GM21786 (cell line): Measurements from ENCODE around the gene LRRFIP1.

ENCODE experiments used
- ATAC-seq: cut with Tn5 transposase; IDR thresholded peaks from one replicate; pipeline ENCODE4 v1.9.1; 2021; ENCODE audit not compliant: unreplicated experiment

The LRRFIP1 gene

DNA sequence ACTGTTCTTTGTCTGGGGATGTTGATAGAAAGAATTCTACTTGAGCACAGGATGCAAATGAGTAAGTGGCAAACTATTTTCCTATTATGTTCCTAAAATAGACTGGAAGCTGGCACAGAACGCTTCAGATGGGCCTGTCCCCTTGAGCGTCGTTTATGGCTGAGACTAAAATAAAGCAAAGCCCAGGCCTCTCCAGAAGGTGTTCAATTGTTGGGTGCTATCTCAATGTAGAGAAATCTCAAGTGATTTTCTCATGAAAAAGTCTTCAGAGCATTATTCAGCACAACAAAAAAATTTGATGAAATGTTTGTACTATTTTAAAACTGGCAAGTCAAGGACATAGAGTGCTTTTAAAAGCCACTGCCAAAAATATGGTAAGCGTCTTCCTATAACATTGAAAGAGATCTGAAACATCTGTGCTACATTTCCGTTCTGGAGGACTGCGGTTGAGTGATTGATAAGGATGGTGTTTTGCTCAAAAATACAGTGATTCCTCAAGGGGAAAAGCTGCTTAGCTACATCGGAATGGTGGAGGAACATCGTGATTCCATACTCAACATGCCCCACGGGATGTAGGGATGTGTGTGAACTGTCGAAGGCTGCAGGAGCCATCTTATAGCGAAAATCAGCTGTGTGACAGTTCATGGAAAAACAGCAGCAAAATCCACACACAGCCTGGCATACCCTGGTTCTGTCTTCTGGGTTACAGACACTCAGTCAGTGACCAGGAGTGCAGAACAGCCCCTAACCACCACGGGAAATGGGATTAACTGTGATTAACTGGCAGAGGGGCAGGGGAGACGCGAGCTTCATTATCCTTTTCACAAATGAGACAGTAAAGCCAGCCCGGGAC is 10.4 kb upstream of the LRRFIP1 start:
- ATAC-seq: no peak

DNA sequence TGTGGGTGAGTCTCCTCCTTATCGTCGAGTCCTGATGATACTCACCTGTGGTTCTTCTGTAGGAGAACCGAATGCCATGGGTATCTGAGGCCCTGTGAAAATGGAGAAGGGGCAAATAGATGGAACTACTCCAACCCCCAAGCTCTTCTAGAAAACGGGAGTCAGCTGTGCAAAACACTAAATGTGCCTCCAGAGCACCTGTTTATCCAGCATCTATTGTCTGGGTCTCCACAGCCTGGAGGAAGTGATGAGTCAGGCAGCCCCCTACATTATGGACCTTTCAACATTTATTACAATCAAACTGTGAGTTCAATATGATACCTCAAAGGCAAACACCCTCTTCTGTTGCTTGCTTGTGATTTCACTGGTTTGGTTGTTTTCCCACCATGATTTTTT is 9.8 kb upstream of the LRRFIP1 start:
- ATAC-seq: no peak

DNA sequence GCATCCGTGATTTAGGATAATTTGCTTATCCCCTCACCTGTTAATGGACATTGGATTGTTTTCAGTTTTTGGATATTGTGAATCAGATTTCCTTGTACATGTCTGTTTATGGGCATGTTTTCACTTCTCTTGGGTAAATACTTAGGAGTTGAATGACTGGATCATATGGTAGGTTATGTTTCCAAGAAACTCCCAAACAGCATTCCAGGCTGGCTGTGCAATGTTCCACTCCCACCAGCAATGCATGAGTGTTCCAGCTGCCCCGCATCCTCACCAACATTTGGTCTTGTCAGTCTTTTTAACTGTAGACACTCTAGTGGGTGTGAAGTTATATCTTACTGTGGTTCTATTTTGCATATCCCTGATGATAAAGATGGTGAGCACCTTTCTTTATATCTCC is 8.9 kb upstream of the LRRFIP1 start:
- ATAC-seq: no peak

DNA sequence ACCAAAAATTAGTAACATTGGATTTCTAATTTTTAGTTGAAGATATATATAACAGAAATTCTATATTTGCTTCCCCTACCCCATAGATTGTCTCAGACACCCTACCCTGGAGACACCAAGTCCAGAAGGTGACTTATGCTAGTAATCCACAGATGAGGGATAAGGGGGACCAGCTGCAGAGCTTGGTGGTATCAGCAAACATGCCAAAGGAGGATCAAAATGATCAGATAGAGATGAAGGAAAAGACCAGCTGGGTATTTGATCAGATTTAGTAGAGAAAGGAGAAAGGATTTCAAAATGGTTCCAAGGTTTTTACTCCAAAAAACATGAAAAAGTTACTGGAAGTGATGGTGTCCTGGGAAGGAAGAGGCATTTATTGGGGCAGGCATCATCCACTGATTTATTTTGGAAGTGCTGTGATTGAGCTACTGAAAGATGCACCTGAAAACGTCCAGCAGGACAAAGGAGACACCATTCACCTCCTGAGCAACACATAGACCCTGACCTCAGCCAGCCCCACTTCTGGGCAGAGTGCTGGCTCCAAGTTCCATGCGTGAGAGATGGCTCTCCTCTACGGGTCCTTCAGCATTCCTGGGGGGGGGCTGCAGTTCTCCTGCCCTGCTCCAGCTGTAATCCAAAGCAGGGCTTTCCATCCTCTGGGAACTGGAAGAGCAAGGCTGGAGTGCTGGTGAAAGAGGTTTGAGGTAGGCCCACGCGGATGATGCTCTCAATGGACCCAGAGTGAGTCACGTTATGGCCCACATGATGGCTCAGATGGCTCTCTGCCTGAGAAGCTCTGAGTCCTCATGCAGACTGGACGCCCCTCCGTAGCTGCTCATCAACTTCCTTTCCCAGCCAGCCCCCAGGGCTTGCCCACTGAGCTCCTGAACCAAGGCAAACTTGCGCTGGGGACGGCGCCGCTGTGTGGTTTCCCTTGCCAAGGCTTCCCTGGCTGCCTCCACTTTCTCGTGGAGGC is 3.7 kb upstream of the LRRFIP1 start:
- no peak for ATAC-seq

DNA sequence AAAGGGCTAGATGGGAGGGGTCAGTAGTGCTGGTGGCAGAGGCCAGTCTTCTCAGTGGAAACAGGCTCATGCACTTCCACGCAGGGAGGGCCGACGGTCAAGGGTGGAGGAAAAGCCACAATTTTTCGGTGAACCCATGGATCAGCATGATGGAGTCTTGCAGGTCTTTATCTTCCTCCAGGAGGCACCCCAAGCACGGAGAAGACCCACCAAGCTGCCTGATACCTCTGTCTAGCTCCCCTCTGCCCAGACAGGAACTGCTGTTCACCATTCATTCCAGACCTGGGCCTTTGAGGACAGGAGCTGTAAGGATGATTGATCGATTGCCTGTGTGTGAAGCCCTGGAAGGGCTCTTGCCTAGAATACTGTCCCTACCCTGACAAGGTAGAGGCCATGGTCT is 2.8 kb upstream of the LRRFIP1 start:
- ATAC-seq: no peak

DNA sequence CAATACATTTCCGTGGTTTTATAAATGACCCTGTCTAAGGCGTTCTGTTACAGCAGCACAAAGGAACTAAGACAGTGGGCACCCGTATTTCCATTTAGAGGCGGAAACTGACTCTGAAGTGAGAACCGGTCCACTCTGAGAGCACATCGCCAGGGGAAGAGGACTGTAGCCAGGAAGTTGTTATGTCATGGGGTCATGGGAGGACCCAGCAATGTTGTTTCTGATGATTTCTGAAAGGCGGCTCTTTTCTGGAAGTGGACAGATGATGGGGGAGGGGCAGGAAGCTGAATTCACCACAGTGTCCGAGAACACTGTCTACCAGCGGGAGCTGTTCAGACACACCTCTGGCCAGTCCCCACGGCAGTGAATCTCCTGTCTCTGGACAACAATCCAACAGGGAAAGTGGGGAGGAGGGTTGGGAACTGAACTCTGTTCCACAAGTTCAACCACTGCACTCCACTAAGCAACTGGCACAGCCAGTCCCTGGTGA is 2.1 kb upstream of the LRRFIP1 start:
- ATAC-seq: no peak

DNA sequence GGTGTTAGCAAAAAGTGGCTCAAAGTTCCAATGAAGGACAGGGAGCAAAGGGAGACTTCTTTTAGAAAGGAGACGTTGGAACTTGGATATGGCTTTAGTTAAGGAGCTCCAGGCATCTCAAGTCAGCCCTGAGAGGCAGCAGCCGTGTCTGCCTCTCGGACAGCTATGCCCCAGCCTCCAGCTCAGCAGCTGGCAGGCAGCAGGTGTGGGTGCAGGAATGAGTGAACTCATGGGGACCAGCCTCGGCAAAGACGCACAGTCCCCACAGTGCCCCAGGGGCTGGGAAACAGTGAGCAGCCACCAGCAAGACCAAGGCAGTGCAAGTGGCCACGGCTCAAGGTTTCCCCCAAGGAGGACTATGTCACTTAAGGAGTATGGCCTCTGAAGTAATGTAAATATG is 1.6 kb upstream of the LRRFIP1 start:
- no peak for ATAC-seq

DNA sequence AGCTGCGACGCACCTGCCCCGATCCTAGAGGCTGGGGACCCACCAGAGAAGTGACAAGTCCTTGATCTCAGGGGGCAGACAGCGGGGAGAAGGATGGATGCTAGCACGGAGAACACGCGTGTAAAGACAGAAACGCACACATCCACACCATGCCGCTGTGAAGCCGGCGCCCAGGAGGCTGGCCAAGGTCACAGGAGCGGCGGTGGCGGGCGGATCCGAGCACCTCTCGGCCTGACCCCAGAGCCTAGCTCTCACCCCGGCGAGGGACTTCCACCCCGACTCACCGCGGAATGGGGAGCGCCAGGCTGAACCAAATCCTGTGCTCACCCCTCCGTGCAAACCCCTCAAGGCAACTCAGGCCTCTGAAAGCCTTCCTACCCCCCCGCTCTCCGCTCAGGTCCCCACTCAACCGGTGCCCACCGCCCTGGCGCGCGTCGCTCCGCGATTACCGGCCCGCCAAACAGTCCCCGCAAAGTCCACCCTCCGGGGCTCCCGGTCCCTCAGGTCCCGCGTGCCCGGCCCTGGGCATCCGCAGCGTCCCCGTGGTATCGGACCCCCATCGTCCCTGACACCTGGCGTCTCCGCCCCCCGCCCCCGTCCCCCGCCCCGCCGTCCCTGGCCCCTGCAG is 460 bp upstream of the LRRFIP1 start:
- no peak for ATAC-seq

DNA sequence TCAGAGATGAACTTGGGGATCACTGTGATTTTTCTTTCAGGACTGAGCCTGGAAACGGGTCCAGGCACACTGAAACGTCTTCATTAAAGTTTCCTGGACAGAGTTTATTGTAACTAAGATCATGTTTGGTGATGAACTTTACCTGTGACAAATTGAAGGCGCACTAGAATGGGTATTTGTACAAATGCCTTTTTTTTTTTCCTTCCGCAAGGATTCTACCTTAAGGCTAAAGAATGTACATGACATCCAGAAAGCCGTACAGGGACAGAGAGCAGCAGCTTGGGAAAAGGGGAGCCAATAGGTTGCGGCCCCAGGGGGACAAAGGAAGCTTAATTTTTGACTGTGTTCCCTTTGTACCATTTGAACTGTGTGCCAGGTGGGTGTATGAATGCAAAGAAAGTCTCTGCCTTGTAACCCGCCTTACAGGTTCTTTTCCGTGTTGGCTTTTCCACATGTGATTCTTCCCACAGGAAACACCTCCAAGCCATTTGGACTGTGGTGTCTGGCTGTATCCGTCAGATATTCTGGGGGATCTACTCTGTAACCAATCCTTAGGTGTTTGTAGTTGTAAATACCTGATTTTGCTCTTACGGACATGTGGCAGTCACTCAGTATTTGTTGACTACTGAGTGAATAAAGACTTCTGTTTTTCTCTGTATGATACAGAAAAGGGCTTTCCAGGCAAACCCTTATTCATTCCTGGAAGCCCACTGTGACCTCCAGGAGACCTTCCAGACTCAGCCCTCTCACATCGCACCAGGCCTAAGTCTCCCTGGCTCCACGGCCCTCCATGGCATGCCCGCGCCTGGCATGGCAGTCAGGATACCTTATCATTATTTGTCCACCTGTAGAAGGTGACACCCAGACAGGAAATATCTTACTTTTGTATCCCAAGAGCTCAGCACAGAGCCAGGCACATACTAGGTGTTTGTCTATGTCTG is 1.1 kb downstream of the LRRFIP1 start:
- no peak for ATAC-seq

DNA sequence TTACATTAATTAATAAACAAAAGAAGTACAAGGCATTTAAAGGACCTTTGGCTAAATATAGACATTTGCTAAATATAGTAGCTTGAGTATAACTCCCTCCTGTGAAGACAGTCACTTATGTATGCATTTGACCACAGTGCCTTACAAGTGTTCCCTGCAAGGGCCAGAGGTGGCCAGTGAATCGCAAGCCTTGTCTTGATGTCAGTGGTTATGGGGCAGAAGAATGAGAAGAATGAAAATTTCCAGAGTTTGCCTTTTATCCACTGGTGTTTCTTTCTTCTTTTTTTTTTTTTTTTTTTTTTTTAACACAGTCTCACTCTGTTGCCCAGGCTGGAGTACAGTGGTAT is 1.8 kb downstream of the LRRFIP1 start:
- ATAC-seq: no peak

DNA sequence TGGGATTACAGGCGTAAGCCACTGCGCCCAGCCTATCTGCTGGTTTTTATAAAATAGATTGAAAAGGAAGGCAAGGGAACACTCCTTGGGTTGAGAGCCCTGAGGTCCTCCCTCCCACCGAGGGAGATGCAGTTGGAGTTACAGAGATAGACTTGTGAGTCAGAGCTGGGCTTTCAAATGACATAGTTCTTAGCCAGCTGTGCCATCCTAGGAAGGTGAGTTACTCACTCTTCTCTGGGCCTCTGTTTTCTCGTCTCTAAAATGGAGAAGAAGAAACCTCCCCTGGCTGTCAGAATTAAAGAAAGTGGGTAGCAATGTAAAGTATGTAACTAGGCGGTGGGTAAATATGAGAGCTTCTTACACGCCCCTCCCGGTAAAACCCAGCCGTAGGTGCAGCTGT is 2.4 kb downstream of the LRRFIP1 start:
- no peak for ATAC-seq

DNA sequence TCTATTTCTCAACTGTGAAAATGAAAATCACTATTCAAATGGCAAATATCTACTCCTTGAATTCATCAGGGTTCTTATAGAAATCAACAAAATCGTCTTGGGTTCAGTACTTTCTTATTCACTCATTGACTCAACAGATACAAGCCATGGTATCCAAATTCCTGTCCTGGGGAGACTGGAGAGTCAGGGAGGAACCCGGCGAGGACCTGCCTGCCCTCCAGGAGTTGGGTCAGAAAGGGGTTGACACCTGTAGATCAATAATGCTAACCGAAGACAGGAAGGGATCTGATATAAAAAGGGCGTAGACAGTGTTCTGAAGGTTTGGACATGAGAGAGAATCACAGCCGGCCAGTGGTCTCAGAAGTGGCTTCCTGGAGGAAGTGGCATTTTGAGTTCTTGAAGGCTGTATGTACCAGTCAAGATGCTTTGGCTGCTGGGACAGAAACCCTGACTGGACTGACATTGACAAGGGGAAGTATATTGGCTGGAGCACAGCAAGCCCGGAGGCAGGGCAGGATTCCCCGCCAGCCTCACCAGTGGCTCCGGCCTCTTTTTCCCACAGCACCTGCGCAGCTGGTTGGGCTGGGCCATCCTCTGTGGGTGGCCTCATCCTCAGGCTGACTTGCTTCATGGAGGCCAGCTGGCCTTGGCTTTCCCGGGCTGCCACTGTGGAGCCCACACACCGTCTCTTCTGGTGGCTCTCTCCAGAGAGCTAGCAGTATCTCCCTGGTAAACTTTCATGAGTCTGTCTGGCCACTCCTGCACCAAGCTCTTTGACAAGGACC is 3.0 kb downstream of the LRRFIP1 start:
- no peak for ATAC-seq

DNA sequence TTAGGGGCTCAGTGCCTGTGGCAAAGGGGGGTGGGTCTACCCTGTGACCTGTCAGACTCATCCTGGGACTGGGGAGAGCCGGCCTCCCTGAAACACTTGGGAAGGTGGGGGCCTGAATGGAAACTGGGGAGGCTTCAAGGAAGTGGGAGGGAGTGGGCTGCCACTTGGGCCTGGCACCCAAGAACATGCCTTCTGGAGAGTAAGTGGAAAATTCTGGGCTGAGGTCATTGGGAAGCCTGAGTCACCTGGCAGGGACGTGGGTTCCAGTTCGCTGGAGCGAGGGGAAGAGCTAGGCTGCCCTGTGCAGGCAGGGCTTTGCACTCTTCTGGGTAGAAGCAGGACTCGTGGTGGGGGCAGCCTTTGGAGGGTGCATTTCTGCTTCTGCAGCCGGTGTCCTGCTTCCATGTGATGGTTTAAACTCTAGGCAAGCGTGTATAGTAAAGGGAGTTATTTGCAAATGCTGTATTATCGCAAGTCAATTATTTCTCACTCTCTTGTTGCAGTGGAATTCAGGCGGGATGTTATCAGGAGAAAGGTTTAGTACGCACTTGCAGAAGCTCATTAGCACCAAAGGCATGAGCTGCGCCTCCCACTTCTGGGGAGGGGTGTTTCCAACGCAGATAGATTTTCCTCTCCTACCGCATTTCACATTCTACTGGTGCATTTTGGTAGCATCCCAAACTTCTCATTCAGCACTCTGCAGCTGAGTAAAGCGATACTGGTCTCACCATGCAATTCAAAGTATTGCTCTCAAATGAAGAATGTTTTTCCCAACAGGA is 3.8 kb downstream of the LRRFIP1 start:
- no peak for ATAC-seq

DNA sequence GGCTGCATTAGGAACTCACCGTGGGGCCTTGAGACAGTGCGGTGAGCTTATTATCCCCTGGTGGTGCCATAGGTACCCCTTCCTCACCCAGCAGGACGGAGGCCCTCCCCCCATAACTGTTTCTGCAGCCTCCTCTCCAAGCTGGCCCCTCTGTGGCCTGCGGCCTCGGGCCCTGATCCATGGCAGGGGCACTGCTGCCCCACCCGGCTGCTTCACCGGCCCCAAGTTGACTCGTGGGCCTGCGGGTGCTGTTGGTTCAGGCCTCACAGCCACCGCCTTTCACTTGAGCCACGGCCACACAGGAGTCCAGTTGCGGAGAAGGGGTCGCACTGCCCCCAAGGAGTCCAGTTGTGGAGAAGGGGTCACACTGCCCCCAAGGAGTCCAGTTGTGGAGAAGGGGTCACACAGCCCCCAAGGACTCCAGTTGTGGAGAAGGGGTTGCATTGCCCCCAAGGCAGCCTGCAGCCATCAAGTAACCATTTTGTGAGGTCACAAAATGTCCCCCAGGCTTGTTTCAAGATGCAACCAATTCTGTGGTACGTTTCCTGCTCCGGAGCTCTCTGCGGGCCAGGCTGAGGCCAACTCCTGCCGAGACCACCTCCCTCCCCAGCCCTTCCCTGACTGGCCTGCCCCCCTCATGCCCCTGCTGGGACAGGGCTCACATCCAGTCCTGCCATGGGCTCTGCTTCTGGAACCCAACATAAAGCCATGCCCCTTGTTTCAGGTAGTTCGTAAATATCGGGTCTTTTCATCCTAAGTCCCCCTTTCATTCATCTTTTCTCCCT is 4.6 kb downstream of the LRRFIP1 start:
- ATAC-seq: no peak

DNA sequence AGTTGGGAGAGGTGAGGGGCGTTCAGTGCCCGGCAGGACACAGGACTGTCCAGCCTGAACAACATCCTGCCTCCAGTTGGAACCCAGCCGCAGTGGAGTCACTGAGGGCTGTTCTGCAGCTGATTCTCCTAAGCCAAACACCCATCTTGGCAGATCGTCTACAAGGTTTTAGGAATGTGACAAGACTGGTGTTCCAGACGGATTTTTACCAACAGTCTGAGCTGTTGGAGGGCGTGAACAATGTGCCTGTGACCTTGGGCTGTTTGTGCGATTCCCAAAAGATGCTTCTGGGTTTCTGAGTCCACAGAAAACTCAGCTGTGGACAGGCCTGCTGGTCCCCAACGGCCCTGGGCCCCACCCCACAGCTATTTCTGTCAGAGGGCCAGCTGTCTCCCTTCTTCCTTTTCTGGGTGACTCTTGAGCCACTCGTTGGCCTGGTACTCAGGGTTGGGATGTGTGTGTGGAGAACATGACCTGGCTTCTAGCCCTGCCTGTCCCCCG is 5.7 kb downstream of the LRRFIP1 start:
- no peak for ATAC-seq

DNA sequence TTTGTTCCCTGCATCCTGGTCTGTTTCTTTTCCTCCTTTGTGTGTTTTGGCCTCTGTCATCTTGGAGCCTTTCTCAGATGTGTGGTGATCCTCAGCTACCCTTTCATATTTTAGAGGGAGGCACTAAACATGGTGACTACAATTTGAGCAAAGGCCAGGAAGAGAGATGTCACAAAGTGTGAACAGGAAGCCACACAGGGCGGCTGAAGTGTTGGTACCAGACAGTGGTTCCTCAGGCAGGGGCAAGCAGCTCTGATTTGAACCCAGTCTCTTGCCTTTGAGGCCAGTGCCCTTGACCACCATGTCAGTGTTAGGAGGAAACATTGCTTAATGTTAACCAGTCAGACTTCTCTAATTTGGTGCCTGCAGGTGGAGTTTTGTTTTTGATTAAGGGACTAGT is 9.2 kb downstream of the LRRFIP1 start:
- no peak for ATAC-seq

DNA sequence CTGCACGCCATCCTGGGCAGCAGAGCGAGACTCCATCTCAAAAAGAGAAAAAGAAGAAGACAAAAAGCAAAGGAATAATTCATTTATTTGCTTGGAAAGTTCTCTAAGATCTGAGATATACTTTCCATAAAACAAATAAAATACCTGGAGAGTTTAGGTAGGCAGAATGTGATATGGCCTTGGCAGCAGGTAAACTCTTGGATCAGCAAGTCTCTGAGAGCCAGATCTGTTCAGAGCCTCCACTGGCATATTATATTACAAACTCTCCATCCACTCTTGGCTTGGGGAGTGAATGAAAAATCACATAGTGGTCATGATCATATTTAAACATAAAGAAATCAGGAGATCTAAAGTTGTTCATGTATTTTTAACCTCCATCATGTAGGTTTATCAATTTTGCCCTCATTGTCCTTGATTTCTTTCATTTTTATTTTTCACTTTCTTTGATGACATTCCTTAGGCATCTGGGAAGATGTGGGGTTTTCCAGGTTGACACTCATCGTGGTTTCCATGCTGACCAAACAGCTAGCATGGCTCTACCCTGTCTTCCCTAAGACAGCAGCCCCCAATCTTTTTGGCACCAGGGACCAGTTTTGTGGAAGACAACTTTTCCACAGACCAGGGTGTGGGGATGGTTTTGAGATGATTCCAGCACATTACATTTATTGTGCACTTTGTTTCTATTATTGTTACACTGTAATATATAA is 10.2 kb downstream of the LRRFIP1 start:
- ATAC-seq: no peak
